ENCODE measurements around the gene TNRC6B. TPM values are rescaled to one million over a fixed set of nuclear protein-coding genes. Genes with fewer than 3 reads are reported as not detected.

Gene TNRC6B
- total and polyA plus RNA-seq, 2 of the 13 experiments (the other 11 are each of a cell fraction or from before 2014, with no cell fraction given) = 8.9 to 13.2 TPM

- FAIRE-seq (no peak), DNase-seq (ENCODE audit: low spot score) (no peak), ATAC-seq (no peak)
- no peak overlapping the region for H2AFZ ChIP-seq (ENCODE audit: low read length)
- intact Hi-C loops (cut with micrococcal nuclease; ENCODE audit: unreplicated experiment) = no loop called here
- H3K4me3 ChIP-seq (replicated peaks in 1 of 3; ENCODE audit: insufficient read depth in 1 of 3, low read depth in 2 of 3, low read length in 3 of 3) = no peak overlapping the region
- CTCF ChIA-PET (ENCODE audit: low intra/inter-chr PET ratio, low total read pairs) = no interaction called here
- peak overlapping the region; percentile 85 for H3K4me2 ChIP-seq (ENCODE audit: low read depth, low read length)
- peaks cover 62% of the 10 kb centered on the region for H3K4me1 ChIP-seq (ENCODE audit: insufficient read depth, low read length)
- no peak for TF ChIP-seq RBAK (CRISPR knock-in tag; IDR thresholded peaks at IDR 0.05)
- TF ChIP-seq MAFF (IDR thresholded peaks at IDR 0.05; ENCODE audit: low read depth, low read length) = peak; percentile 85
- TF ChIP-seq MAFK (conservative IDR thresholded peaks at IDR 0.05 in 1 of 2, IDR thresholded peaks at IDR 0.05 in 1 of 2; ENCODE audit: low read length in 2 of 2) = peak; percentile 86 to 88
- H3K9me3 ChIP-seq (ENCODE audit: low read length) = no peaks in the 10 kb centered on the region
- peaks cover 35% of the 10 kb centered on the region for H4K20me1 ChIP-seq (ENCODE audit: insufficient read depth, low read length)
- no peaks in the 10 kb centered on the region for H3K36me3 ChIP-seq (replicated peaks in 1 of 2; ENCODE audit: control insufficient read depth in 1 of 2, insufficient read depth in 2 of 2, low read length in 2 of 2)
- H3K79me2 ChIP-seq (ENCODE audit: insufficient read depth, low read length) = peaks cover 83% of the 10 kb centered on the region
- in situ Hi-C loops (cut with HindIII; ENCODE audit: extremely low pct_ligation_motif_present, low pct_unique_long_range_greater_than_20kb) = no loop called here
- BruUV-seq (replicated peaks) = no TSS peak
- H3K27me3 ChIP-seq (ENCODE audit: control insufficient read depth in 1 of 2, insufficient read depth in 2 of 2, low read length in 2 of 2) = no peaks in the 10 kb centered on the region; a peak in 1 of 5 replicates
- 47% methylated on average over 3 of the region's 3 CpGs for WGBS (ENCODE audit: low lambda C conversion rate)
- H3K27ac ChIP-seq (ENCODE audit: extremely low read length, insufficient read depth, low read length) = no peak overlapping the region
- POLR2A ChIA-PET = no interaction called here
- no peak overlapping the region for H3K9ac ChIP-seq (ENCODE audit: insufficient read depth, low read depth, low read length)
These were observed 3.6 kb downstream of the TNRC6B start for GRCh38 chr22:40181323-40181722.

GRCh38 chr22:40182231-40182835 lies 4.6 kb downstream of the TNRC6B start:
- H3K9me3 ChIP-seq (ENCODE audit: low read length) = no peaks in the 10 kb centered on the region
- CTCF ChIA-PET (ENCODE audit: low intra/inter-chr PET ratio, low total read pairs) = no interaction called here
- WGBS (ENCODE audit: low lambda C conversion rate) = 98% methylated on average over 4 of the region's 4 CpGs
- H2AFZ ChIP-seq (ENCODE audit: low read length) = no peak overlapping the region
- POLR2A ChIA-PET = no interaction called here
- peaks cover 35% of the 10 kb centered on the region for H4K20me1 ChIP-seq (ENCODE audit: insufficient read depth, low read length)
- no peak for DNase-seq (ENCODE audit: low spot score)
- no peak overlapping the region for H3K27ac ChIP-seq (ENCODE audit: extremely low read length, insufficient read depth, low read length)
- H3K79me2 ChIP-seq (ENCODE audit: insufficient read depth, low read length) = peaks cover 90% of the 10 kb centered on the region
- no peak for ATAC-seq
- in situ Hi-C loops (cut with HindIII; ENCODE audit: extremely low pct_ligation_motif_present, low pct_unique_long_range_greater_than_20kb) (no loop called here), intact Hi-C loops (cut with micrococcal nuclease; ENCODE audit: unreplicated experiment) (no loop called here)
- no peaks in the 10 kb centered on the region for H3K36me3 ChIP-seq (replicated peaks in 1 of 2; ENCODE audit: control insufficient read depth in 1 of 2, insufficient read depth in 2 of 2, low read length in 2 of 2)
- no peak for FAIRE-seq
- H3K4me3 ChIP-seq (replicated peaks in 1 of 3; ENCODE audit: insufficient read depth in 1 of 3, low read depth in 2 of 3, low read length in 3 of 3) = no peak overlapping the region
- H3K27me3 ChIP-seq (ENCODE audit: control insufficient read depth in 1 of 2, insufficient read depth in 2 of 2, low read length in 2 of 2) = no peaks in the 10 kb centered on the region; a peak in 1 of 5 replicates
- no TSS peak for BruUV-seq (replicated peaks)
- no peak overlapping the region for H3K9ac ChIP-seq (ENCODE audit: insufficient read depth, low read depth, low read length)
- H3K4me2 ChIP-seq (ENCODE audit: low read depth, low read length) = no peak overlapping the region
- H3K4me1 ChIP-seq (ENCODE audit: insufficient read depth, low read length) = peaks cover 53% of the 10 kb centered on the region
- no peak for TF ChIP-seq SALL2 (CRISPR knock-in tag; IDR thresholded peaks at IDR 0.05)
- no peak for TF ChIP-seq MEIS2 (CRISPR knock-in tag; IDR thresholded peaks at IDR 0.05)
- TF ChIP-seq HDAC6 (IDR thresholded peaks at IDR 0.05; ENCODE audit: low read depth, low read length) = no peak
- TF ChIP-seq FOXO1 (CRISPR knock-in tag; IDR thresholded peaks at IDR 0.05) = no peak
- TF ChIP-seq ZNF382 (CRISPR knock-in tag; IDR thresholded peaks at IDR 0.05; ENCODE audit: borderline replicate concordance) = no peak
- no peak for TF ChIP-seq ZNF263 (CRISPR knock-in tag; IDR thresholded peaks at IDR 0.05)
- no peak for TF ChIP-seq SNAI1 (CRISPR knock-in tag; IDR thresholded peaks at IDR 0.05; ENCODE audit: borderline replicate concordance)
- TF ChIP-seq, protein P1, sequence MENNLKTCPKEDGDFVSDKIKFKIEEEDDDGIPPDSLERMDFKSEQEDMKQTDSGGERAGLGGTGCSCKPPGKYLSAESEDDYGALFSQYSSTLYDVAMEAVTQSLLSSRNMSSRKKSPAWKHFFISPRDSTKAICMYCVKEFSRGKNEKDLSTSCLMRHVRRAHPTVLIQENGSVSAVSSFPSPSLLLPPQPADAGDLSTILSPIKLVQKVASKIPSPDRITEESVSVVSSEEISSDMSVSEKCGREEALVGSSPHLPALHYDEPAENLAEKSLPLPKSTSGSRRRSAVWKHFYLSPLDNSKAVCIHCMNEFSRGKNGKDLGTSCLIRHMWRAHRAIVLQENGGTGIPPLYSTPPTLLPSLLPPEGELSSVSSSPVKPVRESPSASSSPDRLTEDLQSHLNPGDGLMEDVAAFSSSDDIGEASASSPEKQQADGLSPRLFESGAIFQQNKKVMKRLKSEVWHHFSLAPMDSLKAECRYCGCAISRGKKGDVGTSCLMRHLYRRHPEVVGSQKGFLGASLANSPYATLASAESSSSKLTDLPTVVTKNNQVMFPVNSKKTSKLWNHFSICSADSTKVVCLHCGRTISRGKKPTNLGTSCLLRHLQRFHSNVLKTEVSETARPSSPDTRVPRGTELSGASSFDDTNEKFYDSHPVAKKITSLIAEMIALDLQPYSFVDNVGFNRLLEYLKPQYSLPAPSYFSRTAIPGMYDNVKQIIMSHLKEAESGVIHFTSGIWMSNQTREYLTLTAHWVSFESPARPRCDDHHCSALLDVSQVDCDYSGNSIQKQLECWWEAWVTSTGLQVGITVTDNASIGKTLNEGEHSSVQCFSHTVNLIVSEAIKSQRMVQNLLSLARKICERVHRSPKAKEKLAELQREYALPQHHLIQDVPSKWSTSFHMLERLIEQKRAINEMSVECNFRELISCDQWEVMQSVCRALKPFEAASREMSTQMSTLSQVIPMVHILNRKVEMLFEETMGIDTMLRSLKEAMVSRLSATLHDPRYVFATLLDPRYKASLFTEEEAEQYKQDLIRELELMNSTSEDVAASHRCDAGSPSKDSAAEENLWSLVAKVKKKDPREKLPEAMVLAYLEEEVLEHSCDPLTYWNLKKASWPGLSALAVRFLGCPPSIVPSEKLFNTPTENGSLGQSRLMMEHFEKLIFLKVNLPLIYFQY (CRISPR knock-in tag; IDR thresholded peaks at IDR 0.05; ENCODE audit: borderline replicate concordance) = no peak
- no peak for TF ChIP-seq ZFYVE20 (CRISPR knock-in tag; IDR thresholded peaks at IDR 0.05; ENCODE audit: borderline replicate concordance, low read depth)
- no peak for TF ChIP-seq ZNF547 (CRISPR knock-in tag; IDR thresholded peaks at IDR 0.05)
- no peak for TF ChIP-seq ZNF496 (CRISPR knock-in tag; IDR thresholded peaks at IDR 0.05; ENCODE audit: insufficient replicate concordance)
- no peak for TF ChIP-seq ZNF660 (CRISPR knock-in tag; IDR thresholded peaks at IDR 0.05; ENCODE audit: borderline replicate concordance, low read depth)
- no peak for TF ChIP-seq FOXC1 (CRISPR knock-in tag; IDR thresholded peaks at IDR 0.05; ENCODE audit: borderline replicate concordance)
